WTC11 (cell line): Measurements from ENCODE around the gene CCDC51. TPM values are rescaled to one million over a fixed set of nuclear protein-coding genes. Genes with fewer than 3 reads are reported as not detected.

ENCODE experiments used
- ATAC-seq: fragments of 200-7000 bp; cut with Tn5 transposase; 2 replicates; pipeline ENCODE4 v1.10.0; 2021; ENCODE audit warnings: mild to moderate bottlenecking, moderate library complexity
- CTCF ChIA-PET: fragments of 300-600 bp; sonication (Branson Sonifier 250); formaldehyde crosslinking; loops from one replicate; lab custom pipeline; 2021; ENCODE audit warnings: antibody characterized with exemption; lab: Charles Lee
- POLR2A ChIA-PET: fragments of 350-600 bp; sonication (Branson Sonifier 250); formaldehyde crosslinking; loops from one replicate; lab custom pipeline; 2021; ENCODE audit warnings: antibody characterized with exemption; lab: Charles Lee
- DNase-seq: peaks from one replicate; pipeline ENCODE4 v3.0.0; 2021; ENCODE audit warnings: low spot score
- H3K27ac Mint-ChIP-seq: 2 replicates; pipeline ENCODE4 v1.8.0; 2021; ENCODE audit warnings: mixed read lengths
- H3K27me3 Mint-ChIP-seq: 2 replicates; pipeline ENCODE4 v1.8.0; 2021; ENCODE audit warnings: low read depth, mild to moderate bottlenecking, moderate library complexity, mixed read lengths
- H3K36me3 Mint-ChIP-seq: 2 replicates; pipeline ENCODE4 v1.8.0; 2021; ENCODE audit warnings: mixed read lengths
- H3K4me1 Mint-ChIP-seq: 2 replicates; pipeline ENCODE4 v1.8.0; 2022; ENCODE audit warnings: mixed read lengths
- H3K4me3 Mint-ChIP-seq: 2 replicates; pipeline ENCODE4 v1.8.0; 2021; ENCODE audit warnings: mild to moderate bottlenecking, moderate library complexity, mixed read lengths
- H3K9me3 Mint-ChIP-seq: 2 replicates; pipeline ENCODE4 v1.8.0; 2021; ENCODE audit warnings: mixed read lengths
- KAT7 ChIP-seq: sonication (generic); formaldehyde crosslinking; IDR thresholded peaks from 2 replicates; pipeline ENCODE4 v1.8.1; 2023; ENCODE audit warnings: missing genetic modification reagents, mild to moderate bottlenecking, borderline replicate concordance
- MLX ChIP-seq: sonication (generic); formaldehyde crosslinking; IDR thresholded peaks from 2 replicates; pipeline ENCODE4 v1.8.1; 2023; ENCODE audit warnings: mild to moderate bottlenecking, missing genetic modification reagents, moderate library complexity
- STAT6 ChIP-seq: sonication (generic); formaldehyde crosslinking; conservative IDR thresholded peaks from 2 replicates; pipeline ENCODE4 v1.8.1; 2023; ENCODE audit warnings: mild to moderate bottlenecking, low read depth, missing genetic modification reagents, moderate library complexity
- USF2 ChIP-seq: sonication (generic); formaldehyde crosslinking; IDR thresholded peaks from 2 replicates; pipeline ENCODE4 v1.8.1; 2023; ENCODE audit warnings: mild to moderate bottlenecking, missing genetic modification reagents, moderate library complexity
- ZBTB21 ChIP-seq: sonication (generic); formaldehyde crosslinking; IDR thresholded peaks from 2 replicates; pipeline ENCODE4 v1.8.1; 2023; ENCODE audit warnings: mild to moderate bottlenecking, missing genetic modification reagents, borderline replicate concordance
- ZNF121 ChIP-seq: sonication (generic); formaldehyde crosslinking; IDR thresholded peaks from 2 replicates; pipeline ENCODE4 v1.8.0; 2023; ENCODE audit warnings: missing genetic modification reagents
- ZNF317 ChIP-seq: sonication (generic); formaldehyde crosslinking; IDR thresholded peaks from 2 replicates; pipeline ENCODE4 v1.8.1; 2023; ENCODE audit warnings: low read depth, mild to moderate bottlenecking, moderate library complexity, missing genetic modification reagents, borderline replicate concordance
- ZNF423 ChIP-seq: fragments of 250-450 bp; sonication (Bioruptor Pico); IDR thresholded peaks from 2 replicates; pipeline ENCODE4 v2.1.2; 2022; ENCODE audit warnings: mild to moderate bottlenecking, moderate library complexity
- ZNF671 ChIP-seq: fragments of 250-450 bp; sonication (Bioruptor Pico); IDR thresholded peaks from 2 replicates; pipeline ENCODE4 v1.8.0; 2021; ENCODE audit warnings: mild to moderate bottlenecking
- total RNA-seq: library from RNA; stranded (reverse); gene quantifications from 3 replicates; pipeline ENCODE4 v1.2.3, GENCODE V29; 2021
- TF ChIP-seq, protein P1 (sequence below): fragments of 250-450 bp; sonication (Bioruptor Pico); IDR thresholded peaks from 2 replicates; pipeline ENCODE4 v1.9.0; 2021; ENCODE audit warnings: moderate library complexity, mild to moderate bottlenecking, inconsistent platforms, borderline replicate concordance
- TF ChIP-seq, protein P2 (sequence below): sonication (generic); formaldehyde crosslinking; IDR thresholded peaks from 2 replicates; pipeline ENCODE4 v1.8.0; 2023; ENCODE audit warnings: mild to moderate bottlenecking, missing genetic modification reagents
- TF ChIP-seq, protein P3 (sequence below): fragments of 200-600 bp; IDR thresholded peaks from 2 replicates; pipeline ENCODE4 v1.8.0; 2022; ENCODE audit warnings: antibody characterized with exemption
- TF ChIP-seq, protein P4 (sequence below): sonication (generic); formaldehyde crosslinking; IDR thresholded peaks from 2 replicates; pipeline ENCODE4 v1.8.0; 2023; ENCODE audit warnings: missing genetic modification reagents

The CCDC51 gene
- total RNA-seq, 1 experiment from 2014 or later, result 25.1 TPM

GRCh38 chr3:48435774-48436476 is 4.0 kb downstream of the CCDC51 start (continued):
- TF ChIP-seq USF2 (CRISPR knock-in tag), result peak; percentile 65

- DNase-seq, result no peak
- peaks cover 41% of the 10 kb centered on the region for H3K4me1 Mint-ChIP-seq
- POLR2A ChIA-PET, result interaction anchor here (1.0 to 1.6 kb wide), 2 partner anchors 10 to 11 kb away, joined by 3 to 10 read pairs; partner anchors contain the start of gene ATRIP
- H3K4me3 Mint-ChIP-seq, result no peak overlapping the region
- ATAC-seq, result no peak
- no peaks in the 10 kb centered on the region for H3K9me3 Mint-ChIP-seq
- TF ChIP-seq MLX (CRISPR knock-in tag), result 0 out of 2 replicates have a peak, but pooled peaks have one; percentile 38
- no peak for TF ChIP-seq ZNF121
- H3K27me3 Mint-ChIP-seq, result no peaks in the 10 kb centered on the region
- peak overlapping the region; percentile 78 for H3K27ac Mint-ChIP-seq
- peaks cover 37% of the 10 kb centered on the region for H3K36me3 Mint-ChIP-seq
- CTCF ChIA-PET, result interaction anchor here (1.3 to 2.8 kb wide), 35 partner anchors 10 to 282 kb away, joined by 3 to 378 read pairs (median 14); partner anchors contain the start of genes ATRIP, CDC25A, IP6K2 and NME6
Observed at GRCh38 chr3:48435223-48435595, 4.7 kb downstream of the CCDC51 start.

GRCh38 chr3:48434591-48435222 is 5.2 kb downstream of the CCDC51 start:
- H3K4me3 Mint-ChIP-seq, result no peak overlapping the region
- TF ChIP-seq, protein P1, sequence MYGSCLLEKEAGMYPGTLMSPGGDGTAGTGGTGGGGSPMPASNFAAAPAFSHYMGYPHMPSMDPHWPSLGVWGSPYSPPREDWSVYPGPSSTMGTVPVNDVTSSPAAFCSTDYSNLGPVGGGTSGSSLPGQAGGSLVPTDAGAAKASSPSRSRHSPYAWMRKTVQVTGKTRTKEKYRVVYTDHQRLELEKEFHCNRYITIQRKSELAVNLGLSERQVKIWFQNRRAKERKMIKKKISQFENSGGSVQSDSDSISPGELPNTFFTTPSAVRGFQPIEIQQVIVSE (CRISPR knock-in tag), result no peak
- TF ChIP-seq, protein P2, sequence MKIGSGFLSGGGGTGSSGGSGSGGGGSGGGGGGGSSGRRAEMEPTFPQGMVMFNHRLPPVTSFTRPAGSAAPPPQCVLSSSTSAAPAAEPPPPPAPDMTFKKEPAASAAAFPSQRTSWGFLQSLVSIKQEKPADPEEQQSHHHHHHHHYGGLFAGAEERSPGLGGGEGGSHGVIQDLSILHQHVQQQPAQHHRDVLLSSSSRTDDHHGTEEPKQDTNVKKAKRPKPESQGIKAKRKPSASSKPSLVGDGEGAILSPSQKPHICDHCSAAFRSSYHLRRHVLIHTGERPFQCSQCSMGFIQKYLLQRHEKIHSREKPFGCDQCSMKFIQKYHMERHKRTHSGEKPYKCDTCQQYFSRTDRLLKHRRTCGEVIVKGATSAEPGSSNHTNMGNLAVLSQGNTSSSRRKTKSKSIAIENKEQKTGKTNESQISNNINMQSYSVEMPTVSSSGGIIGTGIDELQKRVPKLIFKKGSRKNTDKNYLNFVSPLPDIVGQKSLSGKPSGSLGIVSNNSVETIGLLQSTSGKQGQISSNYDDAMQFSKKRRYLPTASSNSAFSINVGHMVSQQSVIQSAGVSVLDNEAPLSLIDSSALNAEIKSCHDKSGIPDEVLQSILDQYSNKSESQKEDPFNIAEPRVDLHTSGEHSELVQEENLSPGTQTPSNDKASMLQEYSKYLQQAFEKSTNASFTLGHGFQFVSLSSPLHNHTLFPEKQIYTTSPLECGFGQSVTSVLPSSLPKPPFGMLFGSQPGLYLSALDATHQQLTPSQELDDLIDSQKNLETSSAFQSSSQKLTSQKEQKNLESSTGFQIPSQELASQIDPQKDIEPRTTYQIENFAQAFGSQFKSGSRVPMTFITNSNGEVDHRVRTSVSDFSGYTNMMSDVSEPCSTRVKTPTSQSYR (CRISPR knock-in tag), result no peak
- no peak for TF ChIP-seq ZBTB21 (CRISPR knock-in tag)
- TF ChIP-seq KAT7 (CRISPR knock-in tag), result no peak
- no peak for TF ChIP-seq ZNF317
- TF ChIP-seq STAT6, result no peak
- no peak for TF ChIP-seq ZNF671 (CRISPR knock-in tag)
- TF ChIP-seq, protein P3, sequence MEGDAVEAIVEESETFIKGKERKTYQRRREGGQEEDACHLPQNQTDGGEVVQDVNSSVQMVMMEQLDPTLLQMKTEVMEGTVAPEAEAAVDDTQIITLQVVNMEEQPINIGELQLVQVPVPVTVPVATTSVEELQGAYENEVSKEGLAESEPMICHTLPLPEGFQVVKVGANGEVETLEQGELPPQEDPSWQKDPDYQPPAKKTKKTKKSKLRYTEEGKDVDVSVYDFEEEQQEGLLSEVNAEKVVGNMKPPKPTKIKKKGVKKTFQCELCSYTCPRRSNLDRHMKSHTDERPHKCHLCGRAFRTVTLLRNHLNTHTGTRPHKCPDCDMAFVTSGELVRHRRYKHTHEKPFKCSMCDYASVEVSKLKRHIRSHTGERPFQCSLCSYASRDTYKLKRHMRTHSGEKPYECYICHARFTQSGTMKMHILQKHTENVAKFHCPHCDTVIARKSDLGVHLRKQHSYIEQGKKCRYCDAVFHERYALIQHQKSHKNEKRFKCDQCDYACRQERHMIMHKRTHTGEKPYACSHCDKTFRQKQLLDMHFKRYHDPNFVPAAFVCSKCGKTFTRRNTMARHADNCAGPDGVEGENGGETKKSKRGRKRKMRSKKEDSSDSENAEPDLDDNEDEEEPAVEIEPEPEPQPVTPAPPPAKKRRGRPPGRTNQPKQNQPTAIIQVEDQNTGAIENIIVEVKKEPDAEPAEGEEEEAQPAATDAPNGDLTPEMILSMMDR, result no peak
- TF ChIP-seq, protein P4, sequence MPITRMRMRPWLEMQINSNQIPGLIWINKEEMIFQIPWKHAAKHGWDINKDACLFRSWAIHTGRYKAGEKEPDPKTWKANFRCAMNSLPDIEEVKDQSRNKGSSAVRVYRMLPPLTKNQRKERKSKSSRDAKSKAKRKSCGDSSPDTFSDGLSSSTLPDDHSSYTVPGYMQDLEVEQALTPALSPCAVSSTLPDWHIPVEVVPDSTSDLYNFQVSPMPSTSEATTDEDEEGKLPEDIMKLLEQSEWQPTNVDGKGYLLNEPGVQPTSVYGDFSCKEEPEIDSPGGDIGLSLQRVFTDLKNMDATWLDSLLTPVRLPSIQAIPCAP (CRISPR knock-in tag), result no peak
- TF ChIP-seq ZNF423 (CRISPR knock-in tag), result no peak
- peaks cover 36% of the 10 kb centered on the region for H3K36me3 Mint-ChIP-seq
- H3K4me1 Mint-ChIP-seq, result peaks cover 40% of the 10 kb centered on the region
- no peak overlapping the region for H3K27ac Mint-ChIP-seq
- ATAC-seq (no peak), DNase-seq (no peak)
- H3K9me3 Mint-ChIP-seq, result no peaks in the 10 kb centered on the region
- ChIA-PET POLR2A (no interaction called here), CTCF (interaction anchor here (1.0 to 8.2 kb wide), 4 partner anchors 16 to 240 kb away, joined by 3 to 218 read pairs (median 113); partner anchors contain the start of gene PFKFB4)
- H3K27me3 Mint-ChIP-seq, result no peaks in the 10 kb centered on the region
